C4-2B (cell line): ENCODE measurements around the gene IKZF4.

Source experiments
- CTCF ChIP-seq: fragments of 450-650 bp; conservative IDR thresholded peaks from 2 replicates; pipeline ENCODE4 v1.5.1; 2017; ENCODE audit warnings: mild to moderate bottlenecking
- ZFX ChIP-seq: fragments of 450-650 bp; IDR thresholded peaks from 2 replicates; pipeline ENCODE4 v1.6.1; 2017

DNA sequence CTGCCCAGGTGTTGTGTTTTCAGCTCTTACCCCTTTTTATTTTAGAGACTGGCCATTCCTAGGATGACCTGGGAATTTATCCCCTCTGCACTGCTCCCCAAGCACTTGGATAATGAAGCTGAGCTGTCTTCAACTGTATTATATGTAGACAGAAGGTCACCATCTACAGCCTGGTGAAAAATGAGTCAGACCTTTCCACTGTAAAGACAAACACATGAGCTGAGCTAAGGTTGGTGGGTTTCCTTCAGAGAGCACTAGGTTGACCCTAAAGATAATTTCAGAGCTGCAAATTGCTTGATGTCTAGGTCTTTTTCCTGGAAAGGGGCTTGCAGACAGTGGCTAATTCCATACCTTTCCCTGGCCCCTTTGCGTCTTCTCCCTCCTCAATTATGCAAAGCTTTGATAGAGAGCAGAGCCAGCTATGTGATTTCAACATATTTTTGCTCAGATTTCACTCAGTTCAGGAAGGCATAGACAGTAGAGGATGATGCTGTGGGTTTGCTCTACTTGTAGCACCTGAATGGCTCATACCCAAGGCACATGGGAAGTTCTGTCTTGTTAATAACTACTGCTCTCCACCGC, 9.2 kb upstream of the IKZF4 start:
- no peak for TF ChIP-seq CTCF
- TF ChIP-seq ZFX, result no peak
